ENCODE measurements around the gene TEX10.

TEX10 gene

GRCh38 chr9:100377015-100377414 is 24.3 kb upstream of the TEX10 start:
- Histone ChIP-seq H3K9ac (ENCODE audit: insufficient read length) (no peak overlapping the region), H3K4me3 (no peak overlapping the region), H3K9me3 (ENCODE audit: low read depth, low read length) (peaks cover 2% of the 10 kb centered on the region; the same call in 1 of the 2 replicates), H3K27ac (no peak overlapping the region), H3K36me3 (ENCODE audit: insufficient read depth, low read length) (no peaks in the 10 kb centered on the region)
- TF ChIP-seq FOXP2 (optimal IDR thresholded peaks at IDR 0.05; ENCODE audit: control extremely low read depth, extremely low read length, insufficient read depth) = no peak
- TF ChIP-seq POLR2AphosphoS5 (IDR thresholded peaks at IDR 0.05; ENCODE audit: borderline replicate concordance, low read depth, low read length) = no peak
- TF ChIP-seq EZH2 (IDR thresholded peaks at IDR 0.05) = no peak
- no peak for DNase-seq (ENCODE audit: low read depth, low spot score)

GRCh38 chr9:100375658-100376057 is 22.9 kb upstream of the TEX10 start:
- Histone ChIP-seq H3K27ac (no peak overlapping the region), H3K9ac (ENCODE audit: insufficient read length) (no peak overlapping the region), H3K36me3 (ENCODE audit: insufficient read depth, low read length) (no peaks in the 10 kb centered on the region), H3K9me3 (ENCODE audit: low read depth, low read length) (peaks cover 2% of the 10 kb centered on the region; the same call in 1 of the 2 replicates), H3K4me3 (no peak overlapping the region)
- no peak for DNase-seq (ENCODE audit: low read depth, low spot score)
- TF ChIP-seq POLR2AphosphoS5 (IDR thresholded peaks at IDR 0.05; ENCODE audit: borderline replicate concordance, low read depth, low read length) (no peak), FOXP2 (optimal IDR thresholded peaks at IDR 0.05; ENCODE audit: control extremely low read depth, extremely low read length, insufficient read depth) (no peak), EZH2 (IDR thresholded peaks at IDR 0.05) (no peak)

GRCh38 chr9:100372648-100373047 is 19.9 kb upstream of the TEX10 start:
- no peak overlapping the region for H3K27ac ChIP-seq
- TF ChIP-seq POLR2AphosphoS5 (IDR thresholded peaks at IDR 0.05; ENCODE audit: borderline replicate concordance, low read depth, low read length) (no peak), FOXP2 (optimal IDR thresholded peaks at IDR 0.05; ENCODE audit: control extremely low read depth, extremely low read length, insufficient read depth) (no peak), EZH2 (IDR thresholded peaks at IDR 0.05) (no peak)
- no peak for DNase-seq (ENCODE audit: low read depth, low spot score)
- H3K9ac ChIP-seq (ENCODE audit: insufficient read length) = no peak overlapping the region
- H3K9me3 ChIP-seq (ENCODE audit: low read depth, low read length) = peaks cover 2% of the 10 kb centered on the region; the same call in 1 of the 2 replicates
- no peaks in the 10 kb centered on the region for H3K36me3 ChIP-seq (ENCODE audit: insufficient read depth, low read length)
- H3K4me3 ChIP-seq = no peak overlapping the region

GRCh38 chr9:100370064-100370723 is 17.5 kb upstream of the TEX10 start:
- H3K27ac ChIP-seq = no peak overlapping the region
- H3K4me3 ChIP-seq = no peak overlapping the region
- TF ChIP-seq EZH2 (IDR thresholded peaks at IDR 0.05) = no peak
- no peak for TF ChIP-seq POLR2AphosphoS5 (IDR thresholded peaks at IDR 0.05; ENCODE audit: borderline replicate concordance, low read depth, low read length)
- TF ChIP-seq FOXP2 (optimal IDR thresholded peaks at IDR 0.05; ENCODE audit: control extremely low read depth, extremely low read length, insufficient read depth) = no peak
- H3K9me3 ChIP-seq (ENCODE audit: low read depth, low read length) = no peaks in the 10 kb centered on the region
- H3K36me3 ChIP-seq (ENCODE audit: insufficient read depth, low read length) = no peaks in the 10 kb centered on the region
- DNase-seq (ENCODE audit: low read depth, low spot score) = no peak
- no peak overlapping the region for H3K9ac ChIP-seq (ENCODE audit: insufficient read length)

GRCh38 chr9:100368672-100369071 is 15.9 kb upstream of the TEX10 start:
- Histone ChIP-seq H3K9me3 (ENCODE audit: low read depth, low read length) (no peaks in the 10 kb centered on the region), H3K9ac (ENCODE audit: insufficient read length) (no peak overlapping the region), H3K36me3 (ENCODE audit: insufficient read depth, low read length) (no peaks in the 10 kb centered on the region), H3K4me3 (no peak overlapping the region), H3K27ac (no peak overlapping the region)
- TF ChIP-seq FOXP2 (optimal IDR thresholded peaks at IDR 0.05; ENCODE audit: control extremely low read depth, extremely low read length, insufficient read depth) = no peak
- TF ChIP-seq POLR2AphosphoS5 (IDR thresholded peaks at IDR 0.05; ENCODE audit: borderline replicate concordance, low read depth, low read length) = no peak
- TF ChIP-seq EZH2 (IDR thresholded peaks at IDR 0.05) = no peak
- no peak for DNase-seq (ENCODE audit: low read depth, low spot score)

GRCh38 chr9:100366121-100366520 is 13.4 kb upstream of the TEX10 start:
- no peak for TF ChIP-seq FOXP2 (optimal IDR thresholded peaks at IDR 0.05; ENCODE audit: control extremely low read depth, extremely low read length, insufficient read depth)
- TF ChIP-seq EZH2 (IDR thresholded peaks at IDR 0.05) = no peak
- no peak for TF ChIP-seq POLR2AphosphoS5 (IDR thresholded peaks at IDR 0.05; ENCODE audit: borderline replicate concordance, low read depth, low read length)
- Histone ChIP-seq H3K4me3 (no peak overlapping the region), H3K9me3 (ENCODE audit: low read depth, low read length) (no peaks in the 10 kb centered on the region), H3K9ac (ENCODE audit: insufficient read length) (no peak overlapping the region), H3K36me3 (ENCODE audit: insufficient read depth, low read length) (no peaks in the 10 kb centered on the region), H3K27ac (no peak overlapping the region)
- DNase-seq (ENCODE audit: low read depth, low spot score) = no peak

- no peak for DNase-seq (ENCODE audit: low read depth, low spot score)
- Histone ChIP-seq H3K9ac (ENCODE audit: insufficient read length) (no peak overlapping the region), H3K36me3 (ENCODE audit: insufficient read depth, low read length) (no peaks in the 10 kb centered on the region), H3K4me3 (no peak overlapping the region), H3K9me3 (ENCODE audit: low read depth, low read length) (no peaks in the 10 kb centered on the region), H3K27ac (no peak overlapping the region)
- no peak for TF ChIP-seq EZH2 (IDR thresholded peaks at IDR 0.05)
- TF ChIP-seq POLR2AphosphoS5 (IDR thresholded peaks at IDR 0.05; ENCODE audit: borderline replicate concordance, low read depth, low read length) = no peak
- TF ChIP-seq FOXP2 (optimal IDR thresholded peaks at IDR 0.05; ENCODE audit: control extremely low read depth, extremely low read length, insufficient read depth) = no peak
These were observed 11.3 kb upstream of the TEX10 start for GRCh38 chr9:100364013-100364412.

- H3K9ac ChIP-seq (ENCODE audit: insufficient read length) = no peak overlapping the region
- H3K27ac ChIP-seq = no peak overlapping the region
- no peak for TF ChIP-seq POLR2AphosphoS5 (IDR thresholded peaks at IDR 0.05; ENCODE audit: borderline replicate concordance, low read depth, low read length)
- no peak for TF ChIP-seq EZH2 (IDR thresholded peaks at IDR 0.05)
- no peak for TF ChIP-seq FOXP2 (optimal IDR thresholded peaks at IDR 0.05; ENCODE audit: control extremely low read depth, extremely low read length, insufficient read depth)
- H3K9me3 ChIP-seq (ENCODE audit: low read depth, low read length) = no peaks in the 10 kb centered on the region
- no peak overlapping the region for H3K4me3 ChIP-seq
- no peak for DNase-seq (ENCODE audit: low read depth, low spot score)
- H3K36me3 ChIP-seq (ENCODE audit: insufficient read depth, low read length) = no peaks in the 10 kb centered on the region
These were observed 6.3 kb upstream of the TEX10 start for GRCh38 chr9:100359057-100359456.

- Histone ChIP-seq H3K9ac (ENCODE audit: insufficient read length) (no peak overlapping the region), H3K9me3 (ENCODE audit: low read depth, low read length) (no peaks in the 10 kb centered on the region), H3K36me3 (ENCODE audit: insufficient read depth, low read length) (no peaks in the 10 kb centered on the region), H3K27ac (no peak overlapping the region), H3K4me3 (no peak overlapping the region)
- TF ChIP-seq POLR2AphosphoS5 (IDR thresholded peaks at IDR 0.05; ENCODE audit: borderline replicate concordance, low read depth, low read length) (no peak), EZH2 (IDR thresholded peaks at IDR 0.05) (no peak), FOXP2 (optimal IDR thresholded peaks at IDR 0.05; ENCODE audit: control extremely low read depth, extremely low read length, insufficient read depth) (no peak)
- no peak for DNase-seq (ENCODE audit: low read depth, low spot score)
These were observed 4.8 kb upstream of the TEX10 start for GRCh38 chr9:100357501-100357900.
